Natural killer cell (primary cell): ENCODE measurements around the gene NCOR1. TPM values are rescaled to one million over a fixed set of nuclear protein-coding genes. Genes with fewer than 3 reads are reported as not detected.
A peak's percentile ranks its signal among the peaks of the same experiment; 100 is the strongest.

ENCODE experiments used
- ATAC-seq, 3 donors: fragments of 150-1000 bp in 2 of 3; fragments of 200-7000 bp in 1 of 3; cut with Tn5 transposase; 1 replicate in 1 of 3; 2 replicates in 2 of 3; pipeline ENCODE4 v1.10.0; 2021; ENCODE audit warnings: mild to moderate bottlenecking in 2 of 3, moderate library complexity in 2 of 3
- DNase-seq, 2 donors: peaks; one replicate each; pipeline versions ENCODE4 v3.0.0 to v3.0.0-alpha.2; 2013 to 2021; ENCODE audit warnings: mixed read lengths in 1 of 2
- H3K27ac ChIP-seq: one replicate; pipeline ENCODE4 v1.5.1; 2013; ENCODE audit warnings: mild to moderate bottlenecking, low read length
- H3K27me3 ChIP-seq: one replicate; pipeline ENCODE4 v1.6.1; 2013; ENCODE audit warnings: low read length; ENCODE audit not compliant: control insufficient read depth, insufficient read depth
- H3K36me3 ChIP-seq: one replicate; pipeline ENCODE4 v1.6.1; 2013; ENCODE audit warnings: low read length; ENCODE audit not compliant: control insufficient read depth, insufficient read depth
- H3K4me1 ChIP-seq: one replicate; pipeline ENCODE4 v1.6.1; 2013; ENCODE audit warnings: low read length; ENCODE audit not compliant: control insufficient read depth, insufficient read depth
- H3K4me3 ChIP-seq: one replicate; pipeline ENCODE4 v1.5.1; 2013; ENCODE audit warnings: low read length
- H3K9me3 ChIP-seq: one replicate; pipeline ENCODE4 v1.6.1; 2013; ENCODE audit warnings: low read length; ENCODE audit not compliant: control insufficient read depth, insufficient read depth
- H3K27ac Mint-ChIP-seq, 2 donors: one replicate each; pipeline ENCODE4 v1.8.0; 2022; ENCODE audit warnings: mild to moderate bottlenecking in 2 of 2, mixed read lengths in 2 of 2, moderate library complexity in 1 of 2
- H3K27me3 Mint-ChIP-seq, 2 donors: one replicate each; pipeline ENCODE4 v1.8.0; 2022; ENCODE audit warnings: low read depth in 2 of 2, mixed read lengths in 2 of 2
- H3K36me3 Mint-ChIP-seq: one replicate; pipeline ENCODE4 v1.8.0; 2022; ENCODE audit warnings: mixed read lengths
- H3K4me1 Mint-ChIP-seq, 2 donors: one replicate each; pipeline ENCODE4 v1.8.0; 2022; ENCODE audit warnings: mixed read lengths in 2 of 2
- H3K4me3 Mint-ChIP-seq: one replicate; pipeline ENCODE4 v1.8.0; 2022; ENCODE audit warnings: mild to moderate bottlenecking, moderate library complexity, mixed read lengths
- H3K9me3 Mint-ChIP-seq, 2 donors: one replicate each; pipeline ENCODE4 v1.8.0; 2022; ENCODE audit warnings: mixed read lengths in 2 of 2
- WGBS: methylation state at CpG from one replicate; pipeline ENCODE4 v1.1.7; 2013; ENCODE audit warnings: missing lambda C conversion rate; ENCODE audit not compliant: insufficient coverage; 5-methylcytosine and 5-hydroxymethylcytosine counted together
- intact Hi-C: fragments of 100-400 bp; cut with micrococcal nuclease; formaldehyde crosslinking; loops from one replicate; pipeline ENCODE4 v1.14.2; 2022
- total RNA-seq, 4 donors: library from RNA; stranded (reverse); fragments of 120-200 nt in 1 of 4; gene quantifications; one replicate each; pipeline versions ENCODE4 v1.2.3 to v1.2.4, GENCODE V29; 2013 to 2022
- TF ChIP-seq, protein P1 (sequence below): fragments of 200-600 bp; IDR thresholded peaks from one replicate; pipeline ENCODE4 v1.8.0; 2022; ENCODE audit warnings: antibody characterized with exemption

NCOR1 gene
- total RNA-seq, 3 donors from 2014 or later (not counting 1 experiment from before 2014, with no cell fraction given) = 195 to 238 (median 238) TPM

DNA sequence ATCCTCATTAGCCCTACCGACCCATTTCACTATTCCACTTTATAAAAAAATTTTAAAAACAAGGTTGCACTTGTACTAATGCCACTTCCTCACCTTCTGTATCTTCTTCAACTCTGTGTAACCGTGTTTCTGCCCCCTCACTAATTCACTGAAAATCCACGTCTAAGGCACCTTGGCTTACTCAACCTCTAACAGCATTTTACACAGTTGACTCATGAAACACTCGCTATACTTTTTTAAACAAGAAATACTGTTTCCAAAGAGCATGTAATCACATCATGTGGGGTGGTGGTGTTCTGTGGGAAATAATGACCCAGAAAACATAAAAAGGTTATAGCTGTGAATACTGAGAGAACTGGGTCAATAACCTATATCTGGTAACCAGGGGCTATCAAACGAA lies 79.9 kb downstream of the NCOR1 start:
- Histone ChIP-seq H3K36me3 (peaks cover 54% of the 10 kb centered on the region), H3K4me1 (no peaks in the 10 kb centered on the region), H3K4me3 (no peak overlapping the region), H3K9me3 (no peaks in the 10 kb centered on the region), H3K27me3 (no peaks in the 10 kb centered on the region), H3K27ac (no peak overlapping the region)
- intact Hi-C loops = no loop called here
- H3K4me3 Mint-ChIP-seq = no peak overlapping the region
- DNase-seq = no peak
- 94% methylated on average over 4 of the region's 5 CpGs for WGBS
- no peak for ATAC-seq
- H3K27ac Mint-ChIP-seq = no peak overlapping the region
- H3K36me3 Mint-ChIP-seq = peaks cover 8% of the 10 kb centered on the region
- peaks cover 0 to 5% of the 10 kb centered on the region in 2 donors for H3K4me1 Mint-ChIP-seq
- no peaks in the 10 kb centered on the region for H3K27me3 Mint-ChIP-seq
- TF ChIP-seq, protein P1, sequence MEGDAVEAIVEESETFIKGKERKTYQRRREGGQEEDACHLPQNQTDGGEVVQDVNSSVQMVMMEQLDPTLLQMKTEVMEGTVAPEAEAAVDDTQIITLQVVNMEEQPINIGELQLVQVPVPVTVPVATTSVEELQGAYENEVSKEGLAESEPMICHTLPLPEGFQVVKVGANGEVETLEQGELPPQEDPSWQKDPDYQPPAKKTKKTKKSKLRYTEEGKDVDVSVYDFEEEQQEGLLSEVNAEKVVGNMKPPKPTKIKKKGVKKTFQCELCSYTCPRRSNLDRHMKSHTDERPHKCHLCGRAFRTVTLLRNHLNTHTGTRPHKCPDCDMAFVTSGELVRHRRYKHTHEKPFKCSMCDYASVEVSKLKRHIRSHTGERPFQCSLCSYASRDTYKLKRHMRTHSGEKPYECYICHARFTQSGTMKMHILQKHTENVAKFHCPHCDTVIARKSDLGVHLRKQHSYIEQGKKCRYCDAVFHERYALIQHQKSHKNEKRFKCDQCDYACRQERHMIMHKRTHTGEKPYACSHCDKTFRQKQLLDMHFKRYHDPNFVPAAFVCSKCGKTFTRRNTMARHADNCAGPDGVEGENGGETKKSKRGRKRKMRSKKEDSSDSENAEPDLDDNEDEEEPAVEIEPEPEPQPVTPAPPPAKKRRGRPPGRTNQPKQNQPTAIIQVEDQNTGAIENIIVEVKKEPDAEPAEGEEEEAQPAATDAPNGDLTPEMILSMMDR = no peak
- H3K9me3 Mint-ChIP-seq = no peaks in the 10 kb centered on the region

DNA sequence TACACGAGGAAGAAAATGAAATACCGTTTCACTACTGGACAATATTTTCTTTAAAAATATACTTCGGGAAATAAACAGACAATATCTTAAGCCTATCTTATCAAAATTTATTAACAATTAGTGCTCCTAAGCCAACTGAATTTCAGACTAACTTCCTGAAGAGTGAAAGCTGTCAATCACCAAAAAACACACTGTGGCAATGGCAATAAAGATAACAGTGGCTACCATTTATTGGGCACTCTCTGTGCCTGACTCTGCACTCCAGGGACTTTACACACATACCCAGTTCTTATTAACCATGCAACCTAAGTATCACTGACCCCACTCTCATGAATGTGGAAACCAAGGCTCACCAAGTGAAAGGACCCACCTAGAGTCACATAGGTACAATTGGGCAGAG lies 83.7 kb downstream of the NCOR1 start:
- Histone ChIP-seq H3K4me3 (no peak overlapping the region), H3K27me3 (no peaks in the 10 kb centered on the region), H3K27ac (no peak overlapping the region), H3K36me3 (peaks cover 49% of the 10 kb centered on the region), H3K4me1 (no peaks in the 10 kb centered on the region), H3K9me3 (no peaks in the 10 kb centered on the region)
- H3K4me3 Mint-ChIP-seq = no peak overlapping the region
- TF ChIP-seq, protein P1 = no peak
- H3K27me3 Mint-ChIP-seq = no peaks in the 10 kb centered on the region
- peaks cover 14 to 21% of the 10 kb centered on the region in 2 donors for H3K4me1 Mint-ChIP-seq
- DNase-seq (no peak), ATAC-seq (no peak)
- intact Hi-C loops = no loop called here
- H3K9me3 Mint-ChIP-seq = no peaks in the 10 kb centered on the region
- WGBS = 93% methylated on average over 3 of the region's 3 CpGs
- H3K36me3 Mint-ChIP-seq = peaks cover 8% of the 10 kb centered on the region
- no peak overlapping the region for H3K27ac Mint-ChIP-seq

DNA sequence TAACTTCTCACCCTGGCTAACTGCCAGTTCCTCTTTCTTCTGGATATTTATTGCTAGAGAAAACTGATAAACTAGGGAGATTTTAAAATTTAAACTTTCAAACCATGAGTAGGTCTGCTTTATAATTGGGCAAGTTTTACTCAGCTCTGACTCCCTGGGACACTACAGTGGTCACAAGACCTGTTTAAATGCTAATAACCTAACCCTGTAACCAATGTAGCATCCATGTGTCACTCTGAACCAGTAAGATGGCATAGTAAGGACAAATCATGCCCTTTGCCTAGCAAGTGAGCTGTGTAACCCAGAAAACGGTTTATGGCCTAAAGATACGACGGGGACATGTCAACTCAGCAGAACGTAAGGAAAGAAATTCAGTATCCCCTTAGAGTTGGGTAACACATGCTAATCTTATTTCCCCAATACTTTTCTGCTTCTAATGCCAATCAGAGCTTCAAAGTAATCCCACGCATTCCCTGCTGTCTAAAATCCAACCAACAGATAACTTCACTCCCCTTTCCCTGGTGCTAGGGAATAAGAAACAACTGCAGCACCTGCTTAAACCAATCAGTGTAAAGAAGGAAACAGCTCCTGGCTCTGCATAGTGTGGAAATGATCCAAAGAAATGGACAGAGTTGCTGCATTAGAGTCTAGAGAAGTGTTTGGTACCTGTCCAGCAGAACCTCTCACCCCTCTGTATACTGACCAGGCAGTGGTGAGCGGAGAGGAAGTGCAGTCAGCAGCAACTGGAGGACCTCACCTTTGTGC lies 85.7 kb downstream of the NCOR1 start:
- Mint-ChIP-seq H3K27ac (peak overlapping the region; percentile 33 to 62), H3K36me3 (no peaks in the 10 kb centered on the region), H3K27me3 (no peaks in the 10 kb centered on the region), H3K4me3 (no peak overlapping the region), H3K9me3 (no peaks in the 10 kb centered on the region), H3K4me1 (peaks cover 14 to 21% of the 10 kb centered on the region in 2 donors)
- no peaks in the 10 kb centered on the region for H3K9me3 ChIP-seq
- no peaks in the 10 kb centered on the region for H3K4me1 ChIP-seq
- TF ChIP-seq, protein P1 = no peak
- no peak for DNase-seq
- H3K27me3 ChIP-seq = no peaks in the 10 kb centered on the region
- intact Hi-C loops = no loop called here
- 99% methylated on average over 6 of the region's 6 CpGs for WGBS
- ATAC-seq = peak in 1 of 3 donors; percentile 21
- H3K4me3 ChIP-seq = no peak overlapping the region
- H3K27ac ChIP-seq = no peak overlapping the region
- H3K36me3 ChIP-seq = peaks cover 41% of the 10 kb centered on the region

DNA sequence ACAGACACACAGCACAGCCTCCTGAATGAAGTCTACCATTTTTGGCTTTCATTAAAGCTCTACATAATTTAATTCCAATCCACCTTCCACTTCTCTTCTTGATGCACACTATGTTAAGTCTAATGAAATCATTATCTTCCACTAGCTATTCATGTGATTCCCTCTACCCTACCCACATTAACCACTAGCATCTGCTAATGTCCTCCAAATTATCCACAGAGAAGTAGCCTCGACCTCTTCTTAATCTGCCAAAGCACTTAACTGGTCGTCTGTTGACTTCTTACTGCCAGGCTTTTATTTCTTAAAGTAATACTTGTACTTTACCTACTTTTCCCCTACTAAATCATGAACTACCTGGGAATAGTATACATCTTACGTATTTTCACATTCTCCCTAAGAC lies 91.8 kb downstream of the NCOR1 start:
- ATAC-seq = no peak
- peaks cover 61% of the 10 kb centered on the region for H3K36me3 ChIP-seq
- no peaks in the 10 kb centered on the region for H3K9me3 ChIP-seq
- H3K27ac ChIP-seq = no peak overlapping the region
- no peaks in the 10 kb centered on the region for H3K27me3 ChIP-seq
- H3K27me3 Mint-ChIP-seq = no peaks in the 10 kb centered on the region
- 97% methylated on average over 2 of the region's 3 CpGs for whole genome bisulfite sequencing
- DNase-seq = no peak
- H3K4me3 Mint-ChIP-seq = no peak overlapping the region
- H3K4me1 ChIP-seq = no peaks in the 10 kb centered on the region
- TF ChIP-seq, protein P1 = no peak
- H3K4me3 ChIP-seq = no peak overlapping the region
- peak overlapping the region in 1 of 2 donors; percentile 2 for H3K27ac Mint-ChIP-seq
- intact Hi-C loops = no loop called here
- no peaks in the 10 kb centered on the region for H3K36me3 Mint-ChIP-seq
- peaks cover 12 to 15% of the 10 kb centered on the region in 2 donors for H3K4me1 Mint-ChIP-seq
- H3K9me3 Mint-ChIP-seq = no peaks in the 10 kb centered on the region
